ENCODE results near the gene CDON. TPM values are rescaled to one million over a fixed set of nuclear protein-coding genes. Genes with fewer than 3 reads are reported as not detected.
A peak's percentile ranks its signal among the peaks of the same experiment; 100 is the strongest.

The CDON gene
- total RNA-seq, 1 donor from 2014 or later, result 1.3 TPM

DNA sequence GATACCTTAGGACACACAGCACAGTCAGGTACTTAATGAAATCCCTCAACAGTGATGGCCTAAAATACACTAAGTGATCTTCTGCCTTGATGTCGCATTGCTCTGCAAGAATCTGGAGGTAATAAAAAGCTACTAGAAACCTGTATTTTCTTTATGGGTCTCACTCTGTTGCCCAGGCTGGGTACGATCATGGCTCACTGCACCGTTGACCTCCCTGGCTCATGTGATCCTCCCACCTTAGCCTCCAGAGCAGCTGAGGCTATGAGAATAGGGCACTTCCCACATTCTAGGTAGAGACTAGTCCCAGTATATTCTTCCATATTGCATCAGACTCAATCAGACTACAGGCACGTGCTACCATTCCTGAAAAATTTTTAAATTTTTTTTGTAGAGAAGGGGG is 95.2 kb downstream of the CDON start:
- no peak for DNase-seq (ENCODE audit: low spot score)
- intact Hi-C loops (cut with micrococcal nuclease), result no loop called here
- H3K27me3 Mint-ChIP-seq (ENCODE audit: insufficient read depth), result peaks cover 16% of the 10 kb centered on the region
- no peaks in the 10 kb centered on the region for H3K4me1 Mint-ChIP-seq (ENCODE audit: low read depth)
- H3K4me3 Mint-ChIP-seq, result no peak overlapping the region
- no peaks in the 10 kb centered on the region for H3K36me3 Mint-ChIP-seq (ENCODE audit: low read depth)
- no peaks in the 10 kb centered on the region for H3K9me3 Mint-ChIP-seq
- H3K27ac Mint-ChIP-seq, result no peak overlapping the region

GRCh38 chr11:125960771-125961170 is 101.9 kb downstream of the CDON start:
- H3K9me3 Mint-ChIP-seq, result no peaks in the 10 kb centered on the region
- H3K4me3 Mint-ChIP-seq, result no peak overlapping the region
- no peak for DNase-seq (ENCODE audit: low spot score)
- peaks cover 4% of the 10 kb centered on the region for H3K27me3 Mint-ChIP-seq (ENCODE audit: insufficient read depth)
- H3K4me1 Mint-ChIP-seq (ENCODE audit: low read depth), result peaks cover 7% of the 10 kb centered on the region
- no peaks in the 10 kb centered on the region for H3K36me3 Mint-ChIP-seq (ENCODE audit: low read depth)
- intact Hi-C loops (cut with micrococcal nuclease), result no loop called here
- no peak overlapping the region for H3K27ac Mint-ChIP-seq

- peaks cover 7% of the 10 kb centered on the region for H3K4me1 Mint-ChIP-seq (ENCODE audit: low read depth)
- no peaks in the 10 kb centered on the region for H3K36me3 Mint-ChIP-seq (ENCODE audit: low read depth)
- intact Hi-C loops (cut with micrococcal nuclease), result no loop called here
- DNase-seq (ENCODE audit: low spot score), result no peak
- peaks cover 2% of the 10 kb centered on the region for H3K27me3 Mint-ChIP-seq (ENCODE audit: insufficient read depth)
- H3K27ac Mint-ChIP-seq, result no peak overlapping the region
- H3K4me3 Mint-ChIP-seq, result no peak overlapping the region
- no peaks in the 10 kb centered on the region for H3K9me3 Mint-ChIP-seq
Observed at GRCh38 chr11:125959931-125960330, 102.7 kb downstream of the CDON start.

- no peaks in the 10 kb centered on the region for H3K36me3 Mint-ChIP-seq (ENCODE audit: low read depth)
- H3K27ac Mint-ChIP-seq, result no peak overlapping the region
- no peaks in the 10 kb centered on the region for H3K9me3 Mint-ChIP-seq
- no peak overlapping the region for H3K4me3 Mint-ChIP-seq
- intact Hi-C loops (cut with micrococcal nuclease), result no loop called here
- peaks cover 7% of the 10 kb centered on the region for H3K4me1 Mint-ChIP-seq (ENCODE audit: low read depth)
- peaks cover 2% of the 10 kb centered on the region for H3K27me3 Mint-ChIP-seq (ENCODE audit: insufficient read depth)
- DNase-seq (ENCODE audit: low spot score), result no peak
Observed at GRCh38 chr11:125959511-125959910, 103.2 kb downstream of the CDON start.

- intact Hi-C loops (cut with micrococcal nuclease), result no loop called here
Observed at GRCh38 chr11:125958872-125959400, 103.7 kb downstream of the CDON start.

GRCh38 chr11:125957618-125958332 is 104.9 kb downstream of the CDON start:
- Mint-ChIP-seq H3K36me3 (ENCODE audit: low read depth) (no peaks in the 10 kb centered on the region), H3K27ac (no peak overlapping the region), H3K4me3 (peak overlapping the region; percentile 48), H3K27me3 (ENCODE audit: insufficient read depth) (peaks cover 2% of the 10 kb centered on the region), H3K9me3 (no peaks in the 10 kb centered on the region), H3K4me1 (ENCODE audit: low read depth) (peaks cover 7% of the 10 kb centered on the region)
- intact Hi-C loops (cut with micrococcal nuclease), result no loop called here
- no peak for DNase-seq (ENCODE audit: low spot score)

More at GRCh38 chr11:125958872-125959400, 103.7 kb downstream of the CDON start:
- H3K27me3 Mint-ChIP-seq (ENCODE audit: insufficient read depth), result peaks cover 2% of the 10 kb centered on the region
- peaks cover 7% of the 10 kb centered on the region for H3K4me1 Mint-ChIP-seq (ENCODE audit: low read depth)
- H3K27ac Mint-ChIP-seq, result no peak overlapping the region
- DNase-seq (ENCODE audit: low spot score), result no peak
- no peak overlapping the region for H3K4me3 Mint-ChIP-seq
- no peaks in the 10 kb centered on the region for H3K9me3 Mint-ChIP-seq
- H3K36me3 Mint-ChIP-seq (ENCODE audit: low read depth), result no peaks in the 10 kb centered on the region

DNA sequence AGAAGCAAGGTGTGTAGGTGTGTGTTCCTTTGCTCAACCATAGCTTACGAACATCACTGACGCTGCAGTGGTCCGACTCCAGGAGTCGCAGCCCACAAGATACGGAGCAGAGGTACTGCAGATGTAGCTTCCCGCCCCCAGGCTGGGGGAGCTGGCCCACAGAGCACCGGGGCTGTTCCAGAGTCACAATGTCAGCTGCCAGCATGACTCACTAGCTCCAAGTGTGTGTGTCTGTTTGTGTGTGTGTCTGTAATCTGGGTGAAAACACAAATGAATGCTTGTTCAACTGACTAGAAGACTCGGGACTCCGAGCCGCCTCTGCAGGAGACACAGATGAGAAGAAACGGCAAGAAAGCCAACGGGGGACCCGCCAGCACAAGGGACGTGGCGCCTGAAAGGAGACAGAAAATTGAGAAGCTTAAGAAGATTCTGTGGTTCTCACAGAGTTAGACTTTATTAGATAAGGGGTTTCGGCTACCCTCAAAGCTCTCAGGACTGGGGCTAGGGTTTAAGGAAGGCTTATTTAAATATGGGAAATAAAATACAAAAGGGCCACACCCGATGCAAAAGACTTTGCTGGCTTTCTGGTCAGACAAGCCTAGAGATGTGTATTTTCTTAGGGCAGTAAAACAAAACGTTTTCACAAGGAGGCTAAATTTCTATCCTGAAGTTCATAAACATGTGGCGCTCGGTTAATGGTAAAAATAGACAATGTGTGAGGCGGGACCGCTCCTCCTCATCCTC is 106.1 kb downstream of the CDON start:
- H3K27ac Mint-ChIP-seq, result no peak overlapping the region
- H3K36me3 Mint-ChIP-seq (ENCODE audit: low read depth), result no peaks in the 10 kb centered on the region
- no peaks in the 10 kb centered on the region for H3K9me3 Mint-ChIP-seq
- no peak overlapping the region for H3K4me3 Mint-ChIP-seq
- intact Hi-C loops (cut with micrococcal nuclease), result no loop called here
- H3K27me3 Mint-ChIP-seq (ENCODE audit: insufficient read depth), result no peaks in the 10 kb centered on the region
- peaks cover 7% of the 10 kb centered on the region for H3K4me1 Mint-ChIP-seq (ENCODE audit: low read depth)
- no peak for DNase-seq (ENCODE audit: low spot score)

GRCh38 chr11:125955856-125956255 is 106.8 kb downstream of the CDON start:
- Mint-ChIP-seq H3K4me1 (ENCODE audit: low read depth) (peaks cover 7% of the 10 kb centered on the region), H3K27ac (no peak overlapping the region), H3K36me3 (ENCODE audit: low read depth) (no peaks in the 10 kb centered on the region)

GRCh38 chr11:125954945-125955640 is 107.6 kb downstream of the CDON start:
- H3K4me3 Mint-ChIP-seq, result no peak overlapping the region
- no peaks in the 10 kb centered on the region for H3K27me3 Mint-ChIP-seq (ENCODE audit: insufficient read depth)
- no peaks in the 10 kb centered on the region for H3K9me3 Mint-ChIP-seq
- no peak for DNase-seq (ENCODE audit: low spot score)
- intact Hi-C loops (cut with micrococcal nuclease), result no loop called here
- no peaks in the 10 kb centered on the region for H3K36me3 Mint-ChIP-seq (ENCODE audit: low read depth)
- H3K27ac Mint-ChIP-seq, result no peak overlapping the region
- H3K4me1 Mint-ChIP-seq (ENCODE audit: low read depth), result peaks cover 7% of the 10 kb centered on the region

More at GRCh38 chr11:125955856-125956255, 106.8 kb downstream of the CDON start:
- Mint-ChIP-seq H3K4me3 (no peak overlapping the region), H3K9me3 (no peaks in the 10 kb centered on the region), H3K27me3 (ENCODE audit: insufficient read depth) (no peaks in the 10 kb centered on the region)
- no peak for DNase-seq (ENCODE audit: low spot score)
- intact Hi-C loops (cut with micrococcal nuclease), result no loop called here

- intact Hi-C loops (cut with micrococcal nuclease), result no loop called here
- Mint-ChIP-seq H3K27me3 (ENCODE audit: insufficient read depth) (no peaks in the 10 kb centered on the region), H3K4me3 (no peak overlapping the region), H3K4me1 (ENCODE audit: low read depth) (peaks cover 7% of the 10 kb centered on the region), H3K9me3 (no peaks in the 10 kb centered on the region), H3K27ac (no peak overlapping the region), H3K36me3 (ENCODE audit: low read depth) (no peaks in the 10 kb centered on the region)
- DNase-seq (ENCODE audit: low spot score), result no peak
Observed at GRCh38 chr11:125954123-125954944, 108.3 kb downstream of the CDON start.

DNA sequence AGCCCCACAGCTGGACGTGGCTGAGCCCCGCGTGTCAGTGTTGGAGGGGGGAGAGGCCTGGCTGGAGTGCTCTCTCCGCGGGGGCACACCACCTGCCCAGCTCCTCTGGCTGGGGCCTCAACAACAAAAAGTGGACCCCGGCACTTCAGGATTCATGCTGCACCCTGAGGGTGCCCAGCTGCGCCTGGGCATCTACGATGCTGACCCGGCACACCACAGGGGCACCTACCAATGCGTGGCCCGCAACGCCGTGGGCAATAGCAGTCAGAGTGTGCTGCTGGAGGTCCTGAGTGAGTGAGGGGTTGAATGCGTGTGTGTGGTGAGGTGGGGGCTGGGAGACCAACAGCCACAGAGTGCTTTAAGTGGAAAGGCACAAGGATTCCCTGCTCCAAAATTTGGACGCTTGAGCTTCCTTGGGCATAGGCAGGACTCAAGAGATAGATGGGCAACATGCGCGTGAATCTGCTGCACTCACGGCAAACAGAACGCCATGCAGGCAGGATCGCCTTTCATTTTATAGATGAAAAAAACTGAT is 109.2 kb downstream of the CDON start:
- no peak for DNase-seq (ENCODE audit: low spot score)
- H3K36me3 Mint-ChIP-seq (ENCODE audit: low read depth), result no peaks in the 10 kb centered on the region
- H3K27me3 Mint-ChIP-seq (ENCODE audit: insufficient read depth), result no peaks in the 10 kb centered on the region

GRCh38 chr11:125952973-125953372 is 109.7 kb downstream of the CDON start:
- no peak for DNase-seq (ENCODE audit: low spot score)
- Mint-ChIP-seq H3K9me3 (no peaks in the 10 kb centered on the region), H3K36me3 (ENCODE audit: low read depth) (no peaks in the 10 kb centered on the region), H3K27ac (no peak overlapping the region), H3K4me3 (no peak overlapping the region), H3K27me3 (ENCODE audit: insufficient read depth) (no peaks in the 10 kb centered on the region), H3K4me1 (ENCODE audit: low read depth) (peaks cover 6% of the 10 kb centered on the region)
- intact Hi-C loops (cut with micrococcal nuclease), result no loop called here

More for the DNA sequence above, 109.2 kb downstream of the CDON start:
- H3K27ac Mint-ChIP-seq, result no peak overlapping the region
- no peak overlapping the region for H3K4me3 Mint-ChIP-seq
- H3K9me3 Mint-ChIP-seq, result no peaks in the 10 kb centered on the region
- peaks cover 7% of the 10 kb centered on the region for H3K4me1 Mint-ChIP-seq (ENCODE audit: low read depth)
- intact Hi-C loops (cut with micrococcal nuclease), result no loop called here

Data from activated T-helper 1 cell treated with anti-CD3 and anti-CD28 coated beads, Interleukin-12 subunit alpha, Interleukin-12 subunit beta, Interleukin-2, Interleukin-4 antibody, amounts not matched to agents 30 ng/mL and 10 ng/mL and 1 ng/mL, durations not matched to agents 14 hours and 24 hours and 36 hours (primary cell).